Activated CD4-positive, alpha-beta T cell treated with anti-CD3 and anti-CD28 coated beads for 36 hours (primary cell): ENCODE results near the gene SLC9A5. TPM values are rescaled to one million over a fixed set of nuclear protein-coding genes. Genes with fewer than 3 reads are reported as not detected.

Experiments used
- ATAC-seq: fragments of 200-7000 bp; cut with Tn5 transposase; one replicate; pipeline ENCODE4 v1.10.0; 2021; ENCODE audit warnings: mild to moderate bottlenecking, moderate library complexity
- CTCF ChIA-PET: fragments of 350-600 bp; sonication (Branson Sonifier 250); formaldehyde crosslinking; loops from one replicate; lab custom pipeline; 2021; ENCODE audit warnings: antibody characterized with exemption; lab: Charles Lee
- POLR2A ChIA-PET: fragments of 350-600 bp; sonication (Branson Sonifier 250); formaldehyde crosslinking; loops from one replicate; lab custom pipeline; 2021; ENCODE audit warnings: antibody characterized with exemption, inconsistent platforms; lab: Charles Lee
- DNase-seq: peaks from one replicate; pipeline ENCODE4 v3.0.0-alpha.2; 2020
- H3K27ac Mint-ChIP-seq: one replicate; pipeline ENCODE4 v1.8.0; 2021; ENCODE audit warnings: mixed read lengths
- H3K27me3 Mint-ChIP-seq: one replicate; pipeline ENCODE4 v1.8.0; 2021; ENCODE audit warnings: mixed read lengths
- H3K36me3 Mint-ChIP-seq: one replicate; pipeline ENCODE4 v1.8.0; 2021; ENCODE audit warnings: low read depth, mixed read lengths
- H3K4me1 Mint-ChIP-seq: one replicate; pipeline ENCODE4 v1.8.0; 2021; ENCODE audit warnings: mixed read lengths
- H3K4me3 Mint-ChIP-seq: one replicate; pipeline ENCODE4 v1.8.0; 2021; ENCODE audit warnings: mild to moderate bottlenecking, moderate library complexity, mixed read lengths
- H3K9me3 Mint-ChIP-seq: one replicate; pipeline ENCODE4 v1.8.0; 2021; ENCODE audit warnings: low read depth, mixed read lengths
- intact Hi-C, 2 experiments: fragments of 100-400 bp; cut with DNase I in 1 of 2; cut with micrococcal nuclease in 1 of 2; formaldehyde crosslinking; loops; one replicate each; pipeline versions ENCODE4 v1.14.2 to v1.15.1; 2022 to 2024; cut with DNase I, micrococcal nuclease
- total RNA-seq, 2 experiments: library from RNA; stranded (reverse); gene quantifications; one replicate each; pipeline ENCODE4 v1.2.3, GENCODE V29; 2021

SLC9A5 gene
- total RNA-seq, 2 experiments from 2014 or later = 4.5 to 5.5 TPM

GRCh38 chr16:67226295-67226803 lies 22.4 kb upstream of the SLC9A5 start:
- no peaks in the 10 kb centered on the region for H3K9me3 Mint-ChIP-seq
- intact Hi-C loops = loop anchor here (1.0 to 5.0 kb wide), 7 partner anchors 34 to 708 kb away; partner anchors contain the start of genes ACD (in 1 of the 2), E2F4 (in 1 of the 2), EXOC3L1 (in 1 of the 2) and GFOD2 (in 1 of the 2)
- peak overlapping the region; percentile 80 for H3K27ac Mint-ChIP-seq
- peaks cover 42% of the 10 kb centered on the region for H3K4me1 Mint-ChIP-seq
- CTCF ChIA-PET = interaction anchor here (0.6 to 3.0 kb wide), 14 partner anchors 11 to 437 kb away, joined by 3 to 12 read pairs (median 4); partner anchors contain the start of genes ATP6V0D1 and NOL3
- POLR2A ChIA-PET = interaction anchor here (1.4 to 2.0 kb wide), 3 partner anchors 11 to 21 kb away, joined by 5 to 15 read pairs (median 9); partner anchors contain the start of gene FHOD1
- H3K4me3 Mint-ChIP-seq = peak overlapping the region; percentile 98
- DNase-seq (no peak), ATAC-seq (peak; percentile 0)
- H3K36me3 Mint-ChIP-seq = peaks cover 27% of the 10 kb centered on the region
- no peaks in the 10 kb centered on the region for H3K27me3 Mint-ChIP-seq

- ATAC-seq = peak; percentile 97
- ChIA-PET POLR2A (interaction anchor here (0.7 to 2.0 kb wide), 4 partner anchors 10 to 311 kb away, joined by 3 to 15 read pairs (median 7); partner anchors contain the start of gene FHOD1), CTCF (interaction anchor here (0.6 to 3.0 kb wide), 15 partner anchors 8 to 436 kb away, joined by 3 to 12 read pairs (median 4); partner anchors contain the start of genes ATP6V0D1 and NOL3)
- DNase-seq = peak; percentile 99
- Mint-ChIP-seq H3K27me3 (no peaks in the 10 kb centered on the region), H3K4me3 (peak within 1 kb of the TSS; percentile 98), H3K36me3 (peaks cover 33% of the 10 kb centered on the region), H3K27ac (peak within 1 kb of the TSS; percentile 98), H3K9me3 (no peaks in the 10 kb centered on the region), H3K4me1 (peaks cover 42% of the 10 kb centered on the region)
- intact Hi-C loops = loop anchor here (1.0 to 5.0 kb wide), 19 partner anchors 9 to 708 kb away; partner anchors contain the start of genes E2F4 (in 2 of the 2), ACD (in 1 of the 2), ATP6V0D1 (in 1 of the 2) and CBFB (in 1 of the 2)
Observed at GRCh38 chr16:67226804-67227566, 21.8 kb upstream of the SLC9A5 start, which contains the start of gene TMEM208. Gene TMEM208, plus strand, starts transcription at chr16:67227130. Its CDS starts 89 bp downstream, at chr16:67227219.

- intact Hi-C loops = loop anchor here (1.0 to 5.0 kb wide), 17 partner anchors 9 to 707 kb away; partner anchors contain the start of genes E2F4 (in 2 of the 2), ACD (in 1 of the 2), ATP6V0D1 (in 1 of the 2) and CBFB (in 1 of the 2)
- H3K9me3 Mint-ChIP-seq = no peaks in the 10 kb centered on the region
- H3K4me1 Mint-ChIP-seq = peaks cover 42% of the 10 kb centered on the region
- peak overlapping the region; percentile 98 for H3K4me3 Mint-ChIP-seq
- DNase-seq (no peak), ATAC-seq (no peak)
- H3K36me3 Mint-ChIP-seq = peaks cover 33% of the 10 kb centered on the region
- H3K27ac Mint-ChIP-seq = peak overlapping the region; percentile 98
- ChIA-PET POLR2A (interaction anchor here (0.7 to 2.0 kb wide), 4 partner anchors 10 to 310 kb away, joined by 3 to 15 read pairs (median 7); partner anchors contain the start of gene FHOD1), CTCF (interaction anchor here (0.7 to 3.0 kb wide), 11 partner anchors 8 to 436 kb away, joined by 3 to 12 read pairs (median 4); partner anchors contain the start of genes ATP6V0D1 and NOL3)
- H3K27me3 Mint-ChIP-seq = no peaks in the 10 kb centered on the region
Observed at GRCh38 chr16:67227567-67227921, 21.2 kb upstream of the SLC9A5 start.

- Mint-ChIP-seq H3K4me1 (peaks cover 42% of the 10 kb centered on the region), H3K27ac (peak overlapping the region; percentile 98), H3K36me3 (peaks cover 35% of the 10 kb centered on the region), H3K4me3 (peak overlapping the region; percentile 98), H3K9me3 (no peaks in the 10 kb centered on the region), H3K27me3 (no peaks in the 10 kb centered on the region)
- ChIA-PET POLR2A (interaction anchor here (0.7 to 2.0 kb wide), 2 partner anchors 19 to 310 kb away, joined by 3 to 9 read pairs; partner anchors contain the start of gene FHOD1), CTCF (interaction anchor here (0.6 to 3.0 kb wide), 7 partner anchors 11 to 294 kb away, joined by 3 to 12 read pairs (median 4); no protein-coding TSS in a partner anchor)
- ATAC-seq = no peak
- DNase-seq = no peak
- intact Hi-C loops = loop anchor here in 1 of 2 experiments (5.0 kb wide), 1 partner anchor 36 kb away; the partner anchor contains the start of genes E2F4 and EXOC3L1
Observed at GRCh38 chr16:67228034-67228785, 20.6 kb upstream of the SLC9A5 start.

DNA sequence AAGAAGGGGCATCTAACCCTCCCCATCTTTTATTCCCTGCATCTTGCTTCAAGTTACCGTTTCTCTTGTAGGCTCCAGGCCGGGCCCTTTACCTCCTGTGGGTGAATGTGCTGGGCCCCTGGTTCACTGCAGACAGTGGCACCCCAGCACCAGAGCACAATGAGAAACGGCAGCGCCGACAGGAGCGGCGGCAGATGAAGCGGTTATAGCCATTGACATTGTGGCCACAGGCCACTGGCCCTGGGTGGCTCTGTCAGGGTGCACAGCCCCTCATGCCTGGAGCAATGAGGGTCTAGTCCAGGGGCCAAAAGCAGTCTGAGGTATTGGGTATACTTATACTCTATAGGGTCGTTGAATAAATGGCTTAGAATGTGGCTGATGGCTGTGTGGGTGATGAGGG lies 19.9 kb upstream of the SLC9A5 start:
- DNase-seq (no peak), ATAC-seq (no peak)
- H3K27me3 Mint-ChIP-seq = no peaks in the 10 kb centered on the region
- ChIA-PET POLR2A (no interaction called here), CTCF (interaction anchor here (0.5 to 3.0 kb wide), 4 partner anchors 10 to 360 kb away, joined by 3 to 12 read pairs (median 4); no protein-coding TSS in a partner anchor)
- H3K4me1 Mint-ChIP-seq = peaks cover 36% of the 10 kb centered on the region
- H3K4me3 Mint-ChIP-seq = peak overlapping the region; percentile 98
- H3K36me3 Mint-ChIP-seq = peaks cover 40% of the 10 kb centered on the region
- intact Hi-C loops = loop anchor here in 1 of 2 experiments (5.0 kb wide), 1 partner anchor 37 kb away; the partner anchor contains the start of genes E2F4 and EXOC3L1
- no peaks in the 10 kb centered on the region for H3K9me3 Mint-ChIP-seq
- H3K27ac Mint-ChIP-seq = no peak overlapping the region

- POLR2A ChIA-PET = no interaction called here
- Mint-ChIP-seq H3K9me3 (no peaks in the 10 kb centered on the region), H3K27ac (no peak overlapping the region), H3K4me3 (no peak overlapping the region), H3K4me1 (peaks cover 24% of the 10 kb centered on the region), H3K36me3 (peaks cover 43% of the 10 kb centered on the region), H3K27me3 (no peaks in the 10 kb centered on the region)
- intact Hi-C loops = loop anchor here in 1 of 2 experiments (5.0 kb wide), 1 partner anchor 38 kb away; the partner anchor contains the start of genes E2F4 and EXOC3L1
- CTCF ChIA-PET = interaction anchor here (0.6 to 1.2 kb wide), 3 partner anchors 15 to 251 kb away, joined by 3 to 4 read pairs (median 4); no protein-coding TSS in a partner anchor
- DNase-seq = no peak
- ATAC-seq = no peak
Observed at GRCh38 chr16:67229906-67230808, 18.6 kb upstream of the SLC9A5 start.

DNA sequence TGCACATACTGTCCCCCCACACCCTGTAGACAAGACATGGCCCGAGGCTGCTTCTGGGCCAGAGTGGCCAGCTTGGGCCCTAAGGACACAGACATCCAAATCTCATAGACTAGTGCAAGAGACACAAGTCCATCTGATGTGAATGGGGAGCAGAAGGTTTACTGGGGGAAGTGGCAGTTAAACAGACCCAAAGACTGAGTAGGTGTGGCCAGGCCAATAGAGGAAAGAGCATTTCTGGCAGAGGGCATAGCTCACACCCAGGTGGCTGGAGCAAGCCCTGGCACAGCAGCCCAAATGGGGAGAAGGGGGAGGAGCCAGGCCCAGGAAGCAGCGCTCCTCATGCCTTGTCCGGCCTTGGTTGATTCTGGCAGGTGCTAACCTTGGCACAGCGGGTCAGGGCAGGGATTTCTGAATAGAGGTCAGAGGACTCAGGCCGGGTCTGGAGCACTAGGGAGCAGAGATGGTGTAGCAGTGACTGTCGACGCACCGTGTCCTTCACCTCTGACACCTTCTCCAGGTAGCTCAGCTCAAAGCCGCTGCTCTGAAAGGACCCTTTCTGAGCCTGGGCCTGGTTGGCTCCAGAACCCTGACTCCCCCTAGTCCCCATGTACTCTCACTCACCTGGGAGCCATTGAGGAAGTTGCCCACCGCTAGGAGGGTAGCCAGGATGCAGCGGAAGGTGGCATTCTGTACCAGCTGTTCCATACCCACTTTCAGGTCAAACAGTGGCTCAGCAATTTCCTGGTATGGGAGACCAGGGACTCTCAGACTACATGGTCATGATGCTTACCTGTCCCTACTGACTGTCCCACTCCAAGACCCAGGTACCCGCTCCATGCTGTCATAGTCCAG lies 17.7 kb upstream of the SLC9A5 start:
- POLR2A ChIA-PET = interaction anchor here (0.8 kb wide), 1 partner anchor 13 kb away, joined by 4 read pairs; no protein-coding TSS in a partner anchor
- Mint-ChIP-seq H3K36me3 (peaks cover 45% of the 10 kb centered on the region), H3K9me3 (no peaks in the 10 kb centered on the region), H3K27ac (no peak overlapping the region), H3K4me1 (peaks cover 16% of the 10 kb centered on the region), H3K4me3 (no peak overlapping the region), H3K27me3 (no peaks in the 10 kb centered on the region)
- CTCF ChIA-PET = interaction anchor here (0.6 to 1.2 kb wide), 3 partner anchors 14 to 251 kb away, joined by 3 to 4 read pairs (median 4); no protein-coding TSS in a partner anchor
- intact Hi-C loops = no loop called here
- DNase-seq = no peak
- ATAC-seq = no peak

DNA sequence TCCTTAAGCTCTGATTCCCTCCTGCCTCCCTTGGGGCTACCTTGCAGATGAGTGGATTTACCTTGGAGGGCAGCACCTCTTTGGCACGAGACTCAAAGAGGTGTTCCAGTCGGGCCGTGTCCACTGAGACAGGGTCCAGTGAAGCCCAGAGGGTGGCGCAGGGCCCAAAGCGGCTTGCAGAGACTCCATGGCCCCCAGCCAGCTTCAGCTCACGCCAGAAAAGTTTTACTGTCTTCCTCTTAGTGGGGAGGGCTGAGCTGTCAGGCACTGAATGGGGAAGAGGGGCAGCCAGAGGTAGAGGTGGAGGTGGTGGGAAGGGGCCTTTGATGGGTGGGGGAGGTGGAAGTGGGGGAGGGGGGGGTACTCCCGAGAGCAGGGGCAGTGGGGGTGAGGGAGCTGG lies 15.2 kb upstream of the SLC9A5 start:
- peaks cover 5% of the 10 kb centered on the region for H3K4me1 Mint-ChIP-seq
- H3K27ac Mint-ChIP-seq = no peak overlapping the region
- ChIA-PET POLR2A (interaction anchor here (0.6 kb wide), 1 partner anchor 212 kb away, joined by 3 read pairs; no protein-coding TSS in a partner anchor), CTCF (interaction anchor here (1.7 kb wide), 1 partner anchor 14 kb away, joined by 4 read pairs; the partner anchor contains the start of gene FHOD1)
- ATAC-seq = no peak
- intact Hi-C loops = no loop called here
- H3K4me3 Mint-ChIP-seq = no peak overlapping the region
- no peaks in the 10 kb centered on the region for H3K27me3 Mint-ChIP-seq
- no peak for DNase-seq
- H3K9me3 Mint-ChIP-seq = no peaks in the 10 kb centered on the region
- H3K36me3 Mint-ChIP-seq = peaks cover 53% of the 10 kb centered on the region
